GM21381 (cell line): Measurements from ENCODE around the gene TIMM44.
"Not testable (repeated sequence)": the region's sequence is repeated elsewhere in the genome, so short reads cannot be mapped to it uniquely, and the experiment has no call there.

Experiments
- ATAC-seq: cut with Tn5 transposase; IDR thresholded peaks from one replicate; pipeline ENCODE4 v1.9.1; 2021; ENCODE audit warnings: mild to moderate bottlenecking, moderate library complexity; ENCODE audit not compliant: unreplicated experiment

TIMM44 gene

GRCh38 chr19:7926021-7926726, 17.3 kb downstream of the TIMM44 start, which contains the start of gene CTXN1:
Gene CTXN1 (minus strand): TSS chr19:7926135. CDS start chr19:7925538, 597 bp downstream.
- no peak for ATAC-seq

- no peak for ATAC-seq
Observed at GRCh38 chr19:7925171-7925851, 18.2 kb downstream of the TIMM44 start.

- no peak for ATAC-seq
Observed at GRCh38 chr19:7924651-7925170, 18.8 kb downstream of the TIMM44 start.

GRCh38 chr19:7924241-7924640, 19.2 kb downstream of the TIMM44 start:
- no peak for ATAC-seq

- ATAC-seq: no peak
Observed at GRCh38 chr19:7923295-7924191, 19.9 kb downstream of the TIMM44 start.

- ATAC-seq: no peak
Observed at GRCh38 chr19:7922836-7923195, 20.6 kb downstream of the TIMM44 start.

- no peak for ATAC-seq
Observed at GRCh38 chr19:7921967-7922835, 21.3 kb downstream of the TIMM44 start.

GRCh38 chr19:7921302-7921966, 22.0 kb downstream of the TIMM44 start:
- ATAC-seq: no peak

GRCh38 chr19:7920519-7921301, 22.8 kb downstream of the TIMM44 start:
- ATAC-seq: peak; percentile 41

GRCh38 chr19:7919610-7920518, 23.6 kb downstream of the TIMM44 start, which contains the start of gene SNAPC2:
Gene SNAPC2 (plus strand): TSS chr19:7920338. CDS start chr19:7920367, 29 bp downstream.
- ATAC-seq: peak; percentile 58

GRCh38 chr19:7918615-7919421, 24.6 kb downstream of the TIMM44 start:
- no peak for ATAC-seq

GRCh38 chr19:7918062-7918614, 25.3 kb downstream of the TIMM44 start:
- not testable (repeated sequence) for ATAC-seq

GRCh38 chr19:7917267-7918061, 26.0 kb downstream of the TIMM44 start:
- ATAC-seq: no peak

- no peak for ATAC-seq
Observed at GRCh38 chr19:7916955-7917266, 26.6 kb downstream of the TIMM44 start.

GRCh38 chr19:7916103-7916954, 27.1 kb downstream of the TIMM44 start:
- no peak for ATAC-seq
